Measurements from ENCODE around the gene ANLN.
A peak's percentile ranks its signal among the peaks of the same experiment; 100 is the strongest.

Gene ANLN

DNA sequence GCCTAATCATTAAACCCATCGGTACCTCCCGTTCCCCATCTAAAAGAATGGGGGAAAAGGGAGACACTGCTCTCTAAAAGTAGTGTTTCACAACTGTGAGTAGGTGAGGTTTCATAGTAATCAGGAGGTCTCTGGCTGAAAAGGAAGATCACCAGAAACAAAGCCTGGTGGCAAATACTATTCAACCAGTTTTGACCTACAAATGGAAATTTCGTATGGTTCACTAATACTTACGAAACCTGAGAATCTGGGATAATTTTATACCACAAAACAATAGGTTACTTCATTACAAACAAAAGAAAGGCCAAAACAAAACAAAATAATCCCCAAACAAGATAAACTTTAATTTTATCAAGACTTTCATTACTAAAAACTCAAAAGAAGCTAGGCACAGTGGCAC, 28.4 kb upstream of the ANLN start:
- no peak overlapping the region for H3K4ac ChIP-seq (ENCODE audit: low read depth in 1 of 2, low read length in 2 of 2)
- no peak overlapping the region for H3K18ac ChIP-seq (ENCODE audit: low read depth in 1 of 2, low read length in 2 of 2)
- H3K9me3 ChIP-seq (ENCODE audit: control insufficient read depth, low read length) = no peaks in the 10 kb centered on the region
- H3K79me1 ChIP-seq (replicated peaks; ENCODE audit: low read length, poor library complexity, severe bottlenecking) = peaks cover 3% of the 10 kb centered on the region
- H2AFZ ChIP-seq (ENCODE audit: low read depth, low read length) = no peak overlapping the region
- no peak for DNase-seq
- 93% methylated on average over 3 of the region's 4 CpGs for WGBS
- H4K8ac ChIP-seq (ENCODE audit: low read length) = no peak overlapping the region
- H3K14ac ChIP-seq (ENCODE audit: low read length in 2 of 2) = no peak overlapping the region
- no peak overlapping the region for H3K27ac ChIP-seq (ENCODE audit: low read length, poor library complexity, severe bottlenecking)
- H3K4me2 ChIP-seq (ENCODE audit: low read length, poor library complexity, severe bottlenecking) = no peak overlapping the region
- no peak overlapping the region for H2BK5ac ChIP-seq (ENCODE audit: low read depth, low read length, poor library complexity, severe bottlenecking)
- H2BK120ac ChIP-seq (ENCODE audit: low read depth, low read length) = no peak overlapping the region
- no peak overlapping the region for H2BK12ac ChIP-seq (ENCODE audit: low read length in 2 of 2)
- H3K9ac ChIP-seq (ENCODE audit: low read length) = no peak overlapping the region
- no peak overlapping the region for H2BK15ac ChIP-seq (ENCODE audit: low read depth, poor library complexity, severe bottlenecking)
- no peak overlapping the region for H3K23ac ChIP-seq (ENCODE audit: low read length in 2 of 2)
- no peaks in the 10 kb centered on the region for H3K4me1 ChIP-seq (ENCODE audit: control insufficient read depth, insufficient read depth, low read depth, low read length)
- no peak overlapping the region for H4K91ac ChIP-seq (ENCODE audit: low read length)
- no peaks in the 10 kb centered on the region for H3K27me3 ChIP-seq (ENCODE audit: control insufficient read depth in 1 of 2, insufficient read depth in 1 of 2, low read length in 2 of 2)
- H2AK5ac ChIP-seq (ENCODE audit: low read length, severe bottlenecking) = no peak overlapping the region
- no peaks in the 10 kb centered on the region for H3K36me3 ChIP-seq (ENCODE audit: control insufficient read depth in 1 of 2, insufficient read depth in 2 of 2, low read depth in 1 of 2, low read length in 2 of 2)
- H3K4me3 ChIP-seq (ENCODE audit: insufficient read depth in 1 of 2, low read depth in 1 of 2, low read length in 2 of 2) = no peak overlapping the region

DNA sequence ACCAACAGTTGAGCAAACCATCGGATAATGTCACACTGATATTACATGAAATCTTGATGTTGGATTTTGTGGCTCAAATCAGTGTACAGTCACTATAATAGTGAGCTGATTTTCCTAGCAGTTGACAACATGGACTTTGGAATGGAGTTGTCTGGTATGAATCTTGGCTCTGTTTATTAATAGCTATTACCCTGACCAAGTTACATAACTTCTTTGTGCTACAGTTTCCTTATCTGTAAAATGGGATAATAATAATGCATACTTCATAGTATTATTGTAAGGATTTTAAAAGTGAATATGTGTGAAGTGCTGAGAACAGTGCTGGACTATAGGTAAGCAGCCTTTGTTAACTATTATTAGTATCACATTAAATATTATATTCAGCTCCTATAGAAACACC, 26.1 kb upstream of the ANLN start:
- Histone ChIP-seq H2AK5ac (ENCODE audit: low read length, severe bottlenecking) (no peak overlapping the region), H3K79me1 (replicated peaks; ENCODE audit: low read length, poor library complexity, severe bottlenecking) (peaks cover 3% of the 10 kb centered on the region), H3K9ac (ENCODE audit: low read length) (no peak overlapping the region), H2BK120ac (ENCODE audit: low read depth, low read length) (no peak overlapping the region), H3K4me1 (ENCODE audit: control insufficient read depth, insufficient read depth, low read depth, low read length) (peaks cover 2% of the 10 kb centered on the region), H3K9me3 (ENCODE audit: control insufficient read depth, low read length) (no peaks in the 10 kb centered on the region), H2BK12ac (ENCODE audit: low read length in 2 of 2) (no peak overlapping the region), H3K4ac (ENCODE audit: low read depth in 1 of 2, low read length in 2 of 2) (no peak overlapping the region), H2BK15ac (ENCODE audit: low read depth, poor library complexity, severe bottlenecking) (no peak overlapping the region), H3K36me3 (ENCODE audit: control insufficient read depth in 1 of 2, insufficient read depth in 2 of 2, low read depth in 1 of 2, low read length in 2 of 2) (no peaks in the 10 kb centered on the region), H3K27ac (ENCODE audit: low read length, poor library complexity, severe bottlenecking) (no peak overlapping the region), H3K23ac (ENCODE audit: low read length in 2 of 2) (no peak overlapping the region), H3K14ac (ENCODE audit: low read length in 2 of 2) (no peak overlapping the region), H3K27me3 (ENCODE audit: control insufficient read depth in 1 of 2, insufficient read depth in 1 of 2, low read length in 2 of 2) (no peaks in the 10 kb centered on the region), H2BK5ac (ENCODE audit: low read depth, low read length, poor library complexity, severe bottlenecking) (no peak overlapping the region), H4K91ac (ENCODE audit: low read length) (no peak overlapping the region), H3K4me2 (ENCODE audit: low read length, poor library complexity, severe bottlenecking) (no peak overlapping the region), H4K8ac (ENCODE audit: low read length) (no peak overlapping the region), H2AFZ (ENCODE audit: low read depth, low read length) (no peak overlapping the region), H3K4me3 (ENCODE audit: insufficient read depth in 1 of 2, low read depth in 1 of 2, low read length in 2 of 2) (no peak overlapping the region), H3K18ac (ENCODE audit: low read depth in 1 of 2, low read length in 2 of 2) (no peak overlapping the region)
- WGBS = no CpG with 5 or more reads among the region's 1 CpG
- no peak for DNase-seq

DNA sequence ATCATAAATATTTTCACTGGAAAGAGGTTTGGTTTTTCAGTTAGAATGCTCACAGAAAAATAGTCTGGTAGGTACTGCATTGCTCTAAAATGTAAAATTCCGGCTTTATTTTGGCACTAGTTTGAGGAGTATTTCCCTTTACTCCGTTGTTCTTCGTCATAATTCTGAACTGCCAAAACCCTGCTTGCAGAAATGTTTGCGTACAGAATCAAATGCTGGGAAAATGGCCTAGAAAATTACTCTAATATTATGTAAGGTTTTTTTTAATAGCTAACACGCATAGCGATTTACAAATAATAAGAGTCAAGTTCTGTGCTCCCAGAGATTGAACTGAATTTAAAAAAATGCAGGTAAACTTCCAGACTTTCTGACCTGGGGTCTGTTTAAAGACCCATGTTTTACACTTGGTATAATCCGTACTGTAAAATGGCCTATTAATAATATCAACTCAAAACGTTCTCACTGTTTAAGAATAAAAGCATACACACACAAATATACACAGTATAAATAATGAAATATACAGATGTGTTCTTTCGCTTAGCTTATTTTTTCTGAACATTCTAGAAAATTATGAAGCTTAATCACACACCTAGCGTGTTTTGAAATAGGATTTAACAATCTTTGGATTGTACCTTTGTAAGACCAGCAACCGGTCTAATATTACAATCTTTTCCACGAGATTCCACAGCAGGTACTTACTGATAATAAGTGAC, 23.5 kb upstream of the ANLN start:
- Histone ChIP-seq H2BK120ac (ENCODE audit: low read depth, low read length) (no peak overlapping the region), H2BK12ac (ENCODE audit: low read length in 2 of 2) (no peak overlapping the region), H3K4ac (ENCODE audit: low read depth in 1 of 2, low read length in 2 of 2) (no peak overlapping the region), H3K23ac (ENCODE audit: low read length in 2 of 2) (no peak overlapping the region), H2BK15ac (ENCODE audit: low read depth, poor library complexity, severe bottlenecking) (no peak overlapping the region), H3K9me3 (ENCODE audit: control insufficient read depth, low read length) (no peaks in the 10 kb centered on the region), H2AK5ac (ENCODE audit: low read length, severe bottlenecking) (no peak overlapping the region), H3K9ac (ENCODE audit: low read length) (peak overlapping the region; percentile 90), H3K4me2 (ENCODE audit: low read length, poor library complexity, severe bottlenecking) (peak overlapping the region; percentile 93), H3K14ac (ENCODE audit: low read length in 2 of 2) (no peak overlapping the region), H3K36me3 (ENCODE audit: control insufficient read depth in 1 of 2, insufficient read depth in 2 of 2, low read depth in 1 of 2, low read length in 2 of 2) (no peaks in the 10 kb centered on the region), H3K79me1 (replicated peaks; ENCODE audit: low read length, poor library complexity, severe bottlenecking) (peaks cover under 1% of the 10 kb centered on the region), H3K27ac (ENCODE audit: low read length, poor library complexity, severe bottlenecking) (no peak overlapping the region), H3K4me1 (ENCODE audit: control insufficient read depth, insufficient read depth, low read depth, low read length) (peaks cover 2% of the 10 kb centered on the region), H4K91ac (ENCODE audit: low read length) (no peak overlapping the region), H3K18ac (ENCODE audit: low read depth in 1 of 2, low read length in 2 of 2) (no peak overlapping the region), H4K8ac (ENCODE audit: low read length) (no peak overlapping the region), H2BK5ac (ENCODE audit: low read depth, low read length, poor library complexity, severe bottlenecking) (no peak overlapping the region), H3K4me3 (ENCODE audit: insufficient read depth in 1 of 2, low read depth in 1 of 2, low read length in 2 of 2) (peak overlapping the region; percentile 94 to 97), H3K27me3 (ENCODE audit: control insufficient read depth in 1 of 2, insufficient read depth in 1 of 2, low read length in 2 of 2) (no peaks in the 10 kb centered on the region), H2AFZ (ENCODE audit: low read depth, low read length) (no peak overlapping the region)
- no peak for DNase-seq
- whole genome bisulfite sequencing = 80% methylated on average over 7 of the region's 12 CpGs

DNA sequence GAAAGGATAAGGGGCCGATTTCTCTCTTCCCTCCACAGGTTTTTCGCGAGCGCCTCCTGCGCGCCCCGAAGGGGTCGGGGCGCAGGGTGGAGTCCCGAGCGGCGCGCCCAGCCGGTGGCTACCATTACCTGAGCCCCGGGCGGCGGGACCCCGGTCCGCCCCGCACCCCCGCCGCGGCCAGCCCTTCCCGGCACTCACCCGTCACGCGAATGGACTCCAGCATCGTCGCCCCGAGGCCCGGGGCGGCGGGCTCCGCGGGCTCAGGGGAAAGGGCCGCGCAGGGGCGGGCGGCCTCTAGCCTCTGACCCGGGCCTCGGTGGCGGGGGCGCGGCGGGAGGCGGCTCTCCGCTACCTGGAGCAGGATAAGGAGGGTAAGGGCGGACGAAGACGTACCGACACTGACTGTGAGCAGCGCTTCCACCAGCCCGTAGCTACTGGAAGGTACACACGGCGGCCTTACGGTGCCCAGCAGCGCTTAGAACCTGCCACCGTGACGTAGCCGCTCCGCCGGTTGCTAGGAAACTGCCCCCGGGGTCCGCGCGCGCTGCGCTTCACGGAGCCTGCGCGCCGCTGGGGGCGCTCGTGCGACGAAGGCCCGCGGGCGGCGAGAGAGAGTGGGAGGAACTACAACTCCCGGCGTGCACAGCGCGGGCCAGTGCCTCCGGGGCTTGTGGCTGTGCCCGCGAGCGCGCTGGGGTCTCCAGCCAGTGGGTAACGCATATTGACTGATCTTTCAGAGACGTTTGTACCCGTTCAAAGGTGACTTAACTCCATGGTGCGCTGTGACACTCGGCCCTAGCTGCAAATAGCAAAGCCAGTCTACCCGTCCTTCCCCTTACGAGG, 22.7 kb upstream of the ANLN start:
- 1% methylated on average over 93 of the region's 96 CpGs for WGBS
- Histone ChIP-seq H3K36me3 (ENCODE audit: control insufficient read depth in 1 of 2, insufficient read depth in 2 of 2, low read depth in 1 of 2, low read length in 2 of 2) (no peaks in the 10 kb centered on the region), H3K18ac (ENCODE audit: low read depth in 1 of 2, low read length in 2 of 2) (peak overlapping the region; percentile 59 to 91), H3K4me3 (ENCODE audit: insufficient read depth in 1 of 2, low read depth in 1 of 2, low read length in 2 of 2) (peak overlapping the region; percentile 94 to 97), H2AK5ac (ENCODE audit: low read length, severe bottlenecking) (no peak overlapping the region), H2AFZ (ENCODE audit: low read depth, low read length) (peak overlapping the region; percentile 84), H3K23ac (ENCODE audit: low read length in 2 of 2) (peak overlapping the region in 1 of 2 experiments; percentile 34), H3K27ac (ENCODE audit: low read length, poor library complexity, severe bottlenecking) (no peak overlapping the region), H2BK15ac (ENCODE audit: low read depth, poor library complexity, severe bottlenecking) (no peak overlapping the region), H4K8ac (ENCODE audit: low read length) (peak overlapping the region; percentile 41), H2BK120ac (ENCODE audit: low read depth, low read length) (no peak overlapping the region), H3K14ac (ENCODE audit: low read length in 2 of 2) (peak overlapping the region in 1 of 2 experiments; percentile 73), H2BK12ac (ENCODE audit: low read length in 2 of 2) (peak overlapping the region in 1 of 2 experiments; percentile 39), H3K27me3 (ENCODE audit: control insufficient read depth in 1 of 2, insufficient read depth in 1 of 2, low read length in 2 of 2) (no peaks in the 10 kb centered on the region), H3K4ac (ENCODE audit: low read depth in 1 of 2, low read length in 2 of 2) (peak overlapping the region in 1 of 2 experiments; percentile 54), H3K4me1 (ENCODE audit: control insufficient read depth, insufficient read depth, low read depth, low read length) (peaks cover 2% of the 10 kb centered on the region), H2BK5ac (ENCODE audit: low read depth, low read length, poor library complexity, severe bottlenecking) (no peak overlapping the region), H3K79me1 (replicated peaks; ENCODE audit: low read length, poor library complexity, severe bottlenecking) (no peaks in the 10 kb centered on the region), H4K91ac (ENCODE audit: low read length) (no peak overlapping the region), H3K4me2 (ENCODE audit: low read length, poor library complexity, severe bottlenecking) (peak overlapping the region; percentile 93), H3K9ac (ENCODE audit: low read length) (peak overlapping the region; percentile 90), H3K9me3 (ENCODE audit: control insufficient read depth, low read length) (no peaks in the 10 kb centered on the region)
- DNase-seq = peak; percentile 86

Data from mesenchymal stem cell (in vitro differentiated cells and primary cell).